ENCODE results near the gene PRDX6.

The PRDX6 gene, protein sequence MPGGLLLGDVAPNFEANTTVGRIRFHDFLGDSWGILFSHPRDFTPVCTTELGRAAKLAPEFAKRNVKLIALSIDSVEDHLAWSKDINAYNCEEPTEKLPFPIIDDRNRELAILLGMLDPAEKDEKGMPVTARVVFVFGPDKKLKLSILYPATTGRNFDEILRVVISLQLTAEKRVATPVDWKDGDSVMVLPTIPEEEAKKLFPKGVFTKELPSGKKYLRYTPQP

DNA sequence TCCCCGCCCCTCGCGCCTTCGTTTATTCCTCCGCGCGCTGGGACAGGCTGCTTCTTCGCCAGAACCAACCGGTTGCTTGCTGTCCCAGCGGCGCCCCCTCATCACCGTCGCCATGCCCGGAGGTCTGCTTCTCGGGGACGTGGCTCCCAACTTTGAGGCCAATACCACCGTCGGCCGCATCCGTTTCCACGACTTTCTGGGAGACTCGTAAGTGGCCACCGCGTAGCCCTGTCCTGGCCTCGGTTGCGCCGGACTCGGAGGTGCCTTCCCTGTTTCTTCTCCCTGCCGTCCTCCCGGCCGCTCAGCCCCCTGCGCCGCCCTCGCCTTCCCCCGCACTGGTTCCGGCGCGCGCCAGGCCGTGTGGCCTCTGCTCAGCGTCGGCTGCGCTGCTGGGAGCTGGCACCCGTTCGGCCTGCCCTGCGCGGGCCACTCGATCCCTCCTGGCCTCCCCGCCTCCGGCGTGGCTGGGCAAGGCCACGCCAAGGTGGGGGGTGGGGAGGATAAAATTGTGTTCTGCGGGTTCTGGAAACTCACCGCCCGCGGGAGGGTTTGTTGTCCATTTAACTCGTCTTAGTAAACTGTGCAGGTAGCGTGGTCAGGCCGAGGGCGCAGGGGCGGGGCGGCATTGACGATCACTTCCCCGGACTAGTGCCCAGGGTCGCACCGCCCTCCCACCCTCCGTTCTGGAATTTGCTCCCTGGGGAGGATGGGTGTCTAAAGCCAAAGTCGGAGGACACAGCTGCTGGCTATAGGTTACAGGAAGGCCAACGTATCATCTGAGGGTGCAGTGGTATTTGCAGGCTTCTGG lies at the start of gene PRDX6:
TSS of gene PRDX6 (plus strand) at position 50 of the 808 bp plus-strand sequence. CDS start at position 113, 63 bp downstream.
- Histone ChIP-seq H3K4me3 (peak within 1 kb of the TSS; percentile 87), H3K36me3 (replicated peaks) (peaks cover 32% of the 10 kb centered on the region), H3K9me3 (no peaks in the 10 kb centered on the region), H3K4me1 (peaks cover 14% of the 10 kb centered on the region), H3K27me3 (ENCODE audit: low read depth) (no peaks in the 10 kb centered on the region)
- DNase-seq (ENCODE audit: low spot score in 2 of 2) = peak in 1 of 2 experiments; percentile 64
- in situ Hi-C loops (cut with MboI; ENCODE audit: low sequenced_read_pairs) = no loop called here

DNA sequence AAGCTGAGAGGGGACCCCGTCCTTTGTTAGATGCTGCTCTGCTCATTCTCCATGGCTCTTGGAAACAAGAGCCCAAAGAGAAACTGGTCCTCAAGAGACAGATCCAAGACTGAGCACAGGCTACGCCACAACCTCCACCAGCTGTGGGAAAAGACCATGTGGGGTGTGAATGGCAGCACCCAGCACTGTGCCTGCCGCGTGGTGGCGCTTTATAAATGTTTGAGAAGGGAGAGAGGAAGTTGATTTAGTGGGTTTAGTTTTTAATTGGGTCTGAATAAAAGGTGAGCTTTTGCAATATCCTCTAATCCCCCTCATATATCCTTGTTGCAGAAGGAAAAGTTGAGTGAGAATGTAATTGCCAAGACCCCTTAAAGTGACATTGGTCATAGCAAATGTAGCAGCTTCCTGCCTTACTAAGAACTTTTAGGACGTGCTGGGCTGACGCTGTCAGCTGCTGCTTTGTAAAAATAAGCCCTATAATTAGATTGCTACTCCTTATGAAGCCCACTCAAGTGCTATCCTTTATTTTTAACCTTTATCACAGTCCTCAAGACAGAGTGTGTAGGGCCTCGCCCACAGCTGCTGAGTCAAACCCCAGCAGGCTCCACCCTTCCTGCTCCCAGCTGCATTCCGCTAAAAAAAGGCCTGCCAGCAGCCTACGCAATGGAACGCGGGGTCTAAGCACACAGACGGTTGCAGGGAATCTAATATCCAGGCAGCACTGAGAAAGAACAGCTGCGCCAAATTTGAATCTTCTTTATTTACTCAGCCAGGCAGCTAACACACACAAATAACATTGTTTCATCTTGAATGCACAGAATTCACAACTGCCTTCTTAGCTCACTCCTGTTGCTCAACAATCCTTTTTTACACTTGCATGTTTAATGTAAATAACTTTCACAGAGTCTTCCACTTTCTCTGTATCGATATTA lies 47.4 kb upstream of the PRDX6 start:
- no peaks in the 10 kb centered on the region for H3K27me3 ChIP-seq (ENCODE audit: low read depth)
- DNase-seq (ENCODE audit: low spot score in 2 of 2) = peak; percentile 67 to 81
- H3K4me1 ChIP-seq = peaks cover 29% of the 10 kb centered on the region
- H3K9me3 ChIP-seq = no peaks in the 10 kb centered on the region
- in situ Hi-C loops (cut with MboI; ENCODE audit: low sequenced_read_pairs) = loop anchor here (10.0 to 25.0 kb wide), 2 partner anchors 258 to 395 kb away; partner anchors contain the start of genes CENPL and DARS2
- no peaks in the 10 kb centered on the region for H3K36me3 ChIP-seq (replicated peaks)
- no peak overlapping the region for H3K4me3 ChIP-seq

DNA sequence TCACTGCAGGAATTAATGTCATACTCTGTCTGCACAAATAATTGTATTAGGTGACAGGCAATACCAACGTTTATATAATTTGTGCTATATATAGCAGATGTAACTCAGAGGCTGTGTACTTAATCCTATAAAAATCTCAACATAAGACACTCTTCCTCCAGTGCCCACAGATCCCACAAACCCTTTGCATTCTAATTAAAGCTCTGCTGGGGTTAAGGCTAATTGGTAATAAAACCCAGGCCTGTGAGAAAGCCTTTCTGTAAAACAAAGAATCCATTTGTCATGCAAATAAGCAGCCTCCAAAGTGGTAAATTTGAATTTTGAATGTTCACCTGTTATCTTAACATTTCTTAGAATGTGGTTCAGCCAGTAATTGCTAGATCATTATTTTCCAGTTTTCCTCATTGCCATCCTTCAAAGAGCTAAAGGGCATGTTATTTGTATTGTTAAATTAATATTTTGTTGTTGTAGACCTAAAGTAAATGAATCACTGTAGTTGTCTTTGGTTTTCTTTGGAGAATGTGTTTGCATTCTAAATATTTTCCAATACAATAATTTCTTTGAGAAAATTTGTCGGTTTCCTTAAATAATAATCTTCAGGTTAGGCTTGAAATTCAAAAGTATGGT lies 46.3 kb upstream of the PRDX6 start:
- in situ Hi-C loops (cut with MboI; ENCODE audit: low sequenced_read_pairs) = loop anchor here (25.0 kb wide), 1 partner anchor 257 kb away; no protein-coding TSS in a partner anchor
- Histone ChIP-seq H3K27me3 (ENCODE audit: low read depth) (no peaks in the 10 kb centered on the region), H3K9me3 (no peaks in the 10 kb centered on the region), H3K4me3 (no peak overlapping the region), H3K36me3 (replicated peaks) (no peaks in the 10 kb centered on the region), H3K4me1 (peaks cover 29% of the 10 kb centered on the region)
- DNase-seq (ENCODE audit: low spot score in 2 of 2) = no peak

DNA sequence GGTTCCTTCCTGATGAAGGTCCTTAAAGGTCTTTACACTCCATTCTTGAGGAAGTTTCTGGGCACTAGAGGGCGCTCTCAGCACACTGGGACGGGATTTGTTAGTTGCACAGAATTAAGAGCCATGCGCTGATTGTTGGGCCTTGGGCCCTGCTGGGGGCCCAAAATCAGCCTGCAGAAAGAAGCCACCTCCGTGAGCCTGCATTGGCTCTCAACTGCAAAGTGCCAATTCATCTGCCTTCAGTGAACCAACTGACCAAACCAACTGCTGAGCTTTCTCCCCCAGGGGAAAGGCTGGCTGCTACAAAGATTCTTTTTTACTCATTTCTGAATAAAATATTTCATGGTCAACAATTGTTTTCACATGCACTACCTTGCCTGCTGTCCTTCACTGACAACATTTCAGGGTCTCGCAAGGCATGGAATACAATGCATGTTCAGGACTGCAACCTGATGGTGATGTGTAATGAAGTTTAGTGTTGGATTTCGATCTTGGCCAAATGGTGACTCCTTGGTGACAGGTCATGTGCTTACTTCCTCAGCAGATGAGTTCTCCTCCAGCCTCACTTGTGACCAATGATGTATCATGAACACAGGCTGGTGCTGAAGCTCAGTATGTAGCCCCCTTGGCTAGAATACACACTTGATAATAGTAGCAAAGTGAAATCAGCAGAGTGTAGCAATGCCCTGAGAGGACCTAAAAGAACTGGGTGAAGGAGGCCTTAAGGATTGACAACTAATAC lies 45.7 kb upstream of the PRDX6 start:
- Histone ChIP-seq H3K36me3 (replicated peaks) (no peaks in the 10 kb centered on the region), H3K4me3 (no peak overlapping the region), H3K9me3 (no peaks in the 10 kb centered on the region), H3K4me1 (peaks cover 29% of the 10 kb centered on the region), H3K27me3 (ENCODE audit: low read depth) (no peaks in the 10 kb centered on the region)
- peak; percentile 74 to 96 for DNase-seq (ENCODE audit: low spot score in 2 of 2)
- in situ Hi-C loops (cut with MboI; ENCODE audit: low sequenced_read_pairs) = loop anchor here (25.0 kb wide), 1 partner anchor 256 kb away; no protein-coding TSS in a partner anchor

DNA sequence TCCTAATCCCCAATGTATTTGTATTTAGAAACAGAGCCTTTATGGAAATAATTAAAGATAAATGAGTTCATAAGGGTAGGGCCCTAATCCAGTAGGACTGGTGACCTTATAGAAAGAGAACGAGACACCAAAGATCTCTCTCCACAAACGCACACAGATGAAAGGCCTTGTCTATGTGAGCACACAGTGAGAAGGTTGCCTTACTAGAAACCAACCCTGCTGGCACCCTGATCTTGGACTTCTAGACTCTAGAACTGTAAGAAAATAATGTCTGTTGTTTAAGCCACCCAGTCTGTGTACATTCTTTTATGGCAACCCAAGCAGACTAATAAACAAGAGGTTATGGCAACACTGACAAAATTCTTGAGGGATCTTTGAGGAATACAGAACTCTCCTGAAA lies 44.8 kb upstream of the PRDX6 start:
- DNase-seq (ENCODE audit: low spot score in 2 of 2) = no peak
- Histone ChIP-seq H3K27me3 (ENCODE audit: low read depth) (no peaks in the 10 kb centered on the region), H3K36me3 (replicated peaks) (no peaks in the 10 kb centered on the region), H3K4me1 (peaks cover 29% of the 10 kb centered on the region), H3K4me3 (no peak overlapping the region), H3K9me3 (no peaks in the 10 kb centered on the region)
- in situ Hi-C loops (cut with MboI; ENCODE audit: low sequenced_read_pairs) = loop anchor here (25.0 kb wide), 1 partner anchor 255 kb away; no protein-coding TSS in a partner anchor

DNA sequence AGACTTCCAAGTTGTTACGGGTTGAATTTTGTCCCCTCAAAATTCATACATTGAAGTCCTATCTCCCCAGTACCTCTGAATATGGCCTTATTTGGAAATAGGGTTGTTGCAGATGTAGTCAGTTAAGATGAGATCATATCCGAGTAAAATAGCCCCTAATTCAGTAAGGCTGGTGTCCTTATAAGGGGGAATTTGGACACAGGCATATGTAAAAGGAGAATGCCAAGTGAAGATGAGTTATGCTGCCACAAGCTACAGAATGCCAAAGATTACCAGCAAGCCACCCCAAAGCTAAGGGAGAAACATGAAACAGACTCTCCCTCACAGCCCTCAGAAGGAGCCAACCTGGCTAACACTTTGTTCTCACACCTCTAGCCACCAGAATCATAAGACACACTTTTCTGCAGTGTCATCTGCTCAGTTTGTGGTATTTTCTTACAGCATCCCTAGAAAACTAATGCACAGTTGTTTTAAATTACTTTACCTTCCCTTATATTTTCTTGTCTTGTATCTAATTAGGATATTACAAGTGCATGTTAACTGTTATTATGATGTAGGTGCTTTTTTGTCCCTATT lies 43.3 kb upstream of the PRDX6 start:
- Histone ChIP-seq H3K9me3 (no peaks in the 10 kb centered on the region), H3K36me3 (replicated peaks) (no peaks in the 10 kb centered on the region), H3K27me3 (ENCODE audit: low read depth) (no peaks in the 10 kb centered on the region), H3K4me3 (no peak overlapping the region), H3K4me1 (peaks cover 31% of the 10 kb centered on the region)
- in situ Hi-C loops (cut with MboI; ENCODE audit: low sequenced_read_pairs) = loop anchor here (25.0 kb wide), 1 partner anchor 253 kb away; no protein-coding TSS in a partner anchor
- DNase-seq (ENCODE audit: low spot score in 2 of 2) = no peak

DNA sequence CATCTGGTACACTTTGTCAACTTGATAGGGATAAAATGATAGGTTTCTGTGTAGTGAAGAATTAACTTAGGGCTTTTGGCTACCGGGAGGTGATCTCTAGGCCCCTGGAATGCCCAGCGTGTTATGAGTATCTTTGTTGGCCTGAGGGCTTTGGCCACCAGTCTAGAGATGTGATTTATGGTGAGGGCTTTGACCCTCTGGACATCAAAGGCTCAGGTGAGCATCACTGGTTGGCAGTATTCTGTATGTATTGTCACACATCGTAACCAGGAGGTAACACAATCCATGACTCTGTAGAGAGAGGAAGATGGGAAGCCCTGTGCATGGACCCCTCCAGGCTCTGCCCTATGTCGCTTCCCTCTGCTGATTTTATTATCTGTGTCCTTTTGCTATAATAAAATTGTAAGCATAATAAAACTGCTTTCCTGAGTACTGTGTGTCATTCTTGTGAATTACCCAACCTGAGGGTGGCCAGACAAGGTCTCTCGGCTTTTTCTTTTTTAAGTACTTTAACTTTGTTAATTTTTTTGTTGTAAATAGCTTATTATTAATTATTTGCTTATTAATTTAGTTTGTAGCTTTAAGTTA lies 40.2 kb upstream of the PRDX6 start:
- no peaks in the 10 kb centered on the region for H3K36me3 ChIP-seq (replicated peaks)
- no peaks in the 10 kb centered on the region for H3K9me3 ChIP-seq
- DNase-seq (ENCODE audit: low spot score in 2 of 2) = no peak
- in situ Hi-C loops (cut with MboI; ENCODE audit: low sequenced_read_pairs) = loop anchor here (25.0 kb wide), 1 partner anchor 250 kb away; no protein-coding TSS in a partner anchor
- H3K4me3 ChIP-seq = no peak overlapping the region
- H3K4me1 ChIP-seq = peaks cover 9% of the 10 kb centered on the region
- H3K27me3 ChIP-seq (ENCODE audit: low read depth) = no peaks in the 10 kb centered on the region

DNA sequence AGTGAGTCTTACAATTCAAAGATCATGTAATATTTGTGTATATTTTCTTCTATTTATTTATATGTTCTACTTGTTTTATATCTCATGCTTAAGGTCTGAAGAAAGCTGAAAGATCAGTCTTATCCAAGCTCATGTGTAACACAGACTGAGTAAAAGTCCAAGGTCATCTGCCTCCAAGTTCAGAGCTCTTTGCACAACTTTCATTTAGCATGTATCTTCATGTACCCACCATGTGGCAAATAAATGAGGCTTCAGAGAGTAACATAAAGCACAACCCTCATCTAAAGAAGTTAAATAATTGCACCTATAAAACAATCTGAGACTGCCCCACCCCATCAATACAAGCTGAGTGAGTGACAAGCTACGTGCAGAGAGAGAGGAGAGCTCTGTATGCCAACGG lies 38.5 kb upstream of the PRDX6 start:
- H3K36me3 ChIP-seq (replicated peaks) = no peaks in the 10 kb centered on the region
- H3K4me1 ChIP-seq = peaks cover 7% of the 10 kb centered on the region
- no peak overlapping the region for H3K4me3 ChIP-seq
- no peaks in the 10 kb centered on the region for H3K27me3 ChIP-seq (ENCODE audit: low read depth)
- in situ Hi-C loops (cut with MboI; ENCODE audit: low sequenced_read_pairs) = loop anchor here (25.0 kb wide), 1 partner anchor 249 kb away; no protein-coding TSS in a partner anchor
- no peaks in the 10 kb centered on the region for H3K9me3 ChIP-seq
- DNase-seq (ENCODE audit: low spot score in 2 of 2) = no peak

DNA sequence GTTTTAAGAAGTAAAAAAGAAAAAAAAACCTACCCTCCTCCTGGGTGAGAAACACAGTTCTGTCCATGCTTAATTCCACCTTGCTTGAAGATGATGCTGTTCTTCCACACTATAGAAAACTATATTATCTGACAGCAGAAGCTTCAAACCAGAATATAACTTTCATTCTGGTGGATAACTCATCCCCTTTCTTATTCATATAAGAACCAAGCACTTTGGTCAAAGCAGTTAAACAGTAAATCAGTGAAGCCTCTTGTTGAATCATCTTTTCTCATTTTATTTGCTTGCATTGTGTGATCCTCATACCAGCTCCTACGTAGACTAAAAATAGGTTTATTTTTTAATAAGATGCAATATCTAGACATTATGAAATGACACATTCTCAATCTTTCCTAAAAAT lies 36.7 kb upstream of the PRDX6 start:
- no peaks in the 10 kb centered on the region for H3K27me3 ChIP-seq (ENCODE audit: low read depth)
- peaks cover 23% of the 10 kb centered on the region for H3K4me1 ChIP-seq
- no peak overlapping the region for H3K4me3 ChIP-seq
- H3K36me3 ChIP-seq (replicated peaks) = no peaks in the 10 kb centered on the region
- in situ Hi-C loops (cut with MboI; ENCODE audit: low sequenced_read_pairs) = loop anchor here (25.0 kb wide), 1 partner anchor 247 kb away; no protein-coding TSS in a partner anchor
- no peaks in the 10 kb centered on the region for H3K9me3 ChIP-seq
- DNase-seq (ENCODE audit: low spot score in 2 of 2) = no peak

DNA sequence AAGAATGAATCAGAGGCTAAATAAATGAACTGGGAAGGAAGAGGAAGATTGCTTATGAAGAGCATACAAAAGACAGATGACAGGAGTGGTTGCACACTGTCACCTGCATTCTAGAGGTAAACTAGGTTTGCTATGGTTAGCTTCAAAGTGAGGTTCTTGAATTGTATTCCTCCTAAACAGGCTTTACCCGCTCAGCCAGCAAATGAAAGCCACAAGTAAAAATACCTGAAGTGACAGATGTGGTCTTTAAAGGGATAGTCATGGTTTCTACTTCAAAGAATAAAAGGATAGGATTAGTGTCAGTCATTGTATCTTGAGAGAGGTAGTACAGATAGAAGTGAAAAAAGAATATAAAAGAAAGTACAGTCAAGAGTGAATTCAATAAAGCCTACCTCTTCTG lies 32.4 kb upstream of the PRDX6 start:
- peak in 1 of 2 experiments; percentile 45 for DNase-seq (ENCODE audit: low spot score in 2 of 2)
- peaks cover 25% of the 10 kb centered on the region for H3K4me1 ChIP-seq
- in situ Hi-C loops (cut with MboI; ENCODE audit: low sequenced_read_pairs) = loop anchor here (25.0 kb wide), 1 partner anchor 243 kb away; no protein-coding TSS in a partner anchor
- no peaks in the 10 kb centered on the region for H3K27me3 ChIP-seq (ENCODE audit: low read depth)
- H3K36me3 ChIP-seq (replicated peaks) = no peaks in the 10 kb centered on the region
- peaks cover 3% of the 10 kb centered on the region for H3K9me3 ChIP-seq
- no peak overlapping the region for H3K4me3 ChIP-seq

DNA sequence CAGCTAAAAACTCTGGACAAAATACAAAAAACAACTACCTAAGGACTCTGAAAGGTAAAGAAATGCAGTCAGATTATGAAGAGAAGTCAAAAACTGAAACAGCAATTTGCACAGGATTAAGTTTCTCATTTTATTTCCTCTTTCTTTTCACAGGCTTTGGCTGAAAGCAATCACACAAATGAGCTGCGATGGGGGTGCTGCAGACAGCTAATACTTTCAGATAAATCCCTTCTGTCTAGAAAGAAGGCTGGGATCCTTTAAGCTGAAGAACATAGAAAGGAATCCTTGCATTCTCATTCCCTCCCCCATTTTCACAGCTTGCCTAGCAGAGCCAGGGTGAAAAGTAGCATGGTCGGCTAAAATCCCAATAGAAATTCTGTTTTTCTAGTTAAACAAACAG lies 32.0 kb upstream of the PRDX6 start:
- no peak overlapping the region for H3K4me3 ChIP-seq
- in situ Hi-C loops (cut with MboI; ENCODE audit: low sequenced_read_pairs) = loop anchor here (25.0 kb wide), 1 partner anchor 242 kb away; no protein-coding TSS in a partner anchor
- H3K27me3 ChIP-seq (ENCODE audit: low read depth) = no peaks in the 10 kb centered on the region
- DNase-seq (ENCODE audit: low spot score in 2 of 2) = peak; percentile 50 to 56
- peaks cover 3% of the 10 kb centered on the region for H3K9me3 ChIP-seq
- H3K36me3 ChIP-seq (replicated peaks) = no peaks in the 10 kb centered on the region
- H3K4me1 ChIP-seq = peaks cover 27% of the 10 kb centered on the region

DNA sequence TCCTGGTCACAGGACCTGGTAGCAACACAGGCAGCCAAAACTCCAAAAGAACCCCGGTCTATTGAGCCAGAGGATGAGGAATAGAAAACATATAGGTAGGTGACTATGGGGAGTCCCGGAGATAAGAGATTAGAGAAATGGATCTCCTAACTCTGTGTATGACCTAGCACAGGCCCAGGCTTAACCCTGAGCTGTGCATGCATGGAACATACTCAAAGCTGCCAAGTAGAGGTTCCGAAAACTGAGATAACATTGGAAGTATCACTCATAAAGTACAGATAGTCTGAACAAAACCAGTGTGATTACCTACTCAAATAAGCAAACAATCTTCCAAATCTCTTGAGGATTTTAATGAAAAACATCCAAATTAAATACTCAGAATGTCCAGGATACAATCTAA lies 31.5 kb upstream of the PRDX6 start:
- no peaks in the 10 kb centered on the region for H3K36me3 ChIP-seq (replicated peaks)
- in situ Hi-C loops (cut with MboI; ENCODE audit: low sequenced_read_pairs) = loop anchor here (25.0 kb wide), 1 partner anchor 242 kb away; no protein-coding TSS in a partner anchor
- peaks cover 3% of the 10 kb centered on the region for H3K9me3 ChIP-seq
- H3K4me3 ChIP-seq = no peak overlapping the region
- no peak for DNase-seq (ENCODE audit: low spot score in 2 of 2)
- peaks cover 27% of the 10 kb centered on the region for H3K4me1 ChIP-seq
- no peaks in the 10 kb centered on the region for H3K27me3 ChIP-seq (ENCODE audit: low read depth)

Measured in HAP-1 (cell line).